Testis (tissue), 3 donors: ENCODE results near the gene MAPRE3. TPM values are rescaled to one million over a fixed set of nuclear protein-coding genes. Genes with fewer than 3 reads are reported as not detected.

Experiments
- DNase-seq: peaks from one replicate; pipeline ENCODE4 v3.0.0-alpha.2; 2019
- H3K27ac ChIP-seq, 2 donors: fragments of 200-600 bp; sonication (generic); one replicate each; pipeline ENCODE4 v1.5.1; 2019
- H3K27me3 ChIP-seq: fragments of 200-600 bp; sonication (generic); one replicate; pipeline ENCODE4 v1.5.1; 2019
- H3K36me3 ChIP-seq: fragments of 200-600 bp; sonication (generic); one replicate; pipeline ENCODE4 v1.5.1; 2017; ENCODE audit warnings: low read depth; ENCODE audit errors: missing control alignments
- H3K4me1 ChIP-seq: fragments of 200-600 bp; sonication (generic); one replicate; pipeline ENCODE4 v1.5.1; 2019
- H3K4me3 ChIP-seq, 2 donors: fragments of 200-600 bp; sonication (generic); one replicate each; pipeline ENCODE4 v1.5.1; 2017 to 2019
- H3K9me3 ChIP-seq: fragments of 200-600 bp; sonication (generic); one replicate; pipeline ENCODE4 v1.5.1; 2017
- POLR2A ChIP-seq: fragments of 450-650 bp; IDR thresholded peaks from one replicate; pipeline ENCODE4 v1.6.1; 2017; ENCODE audit warnings: antibody characterized with exemption, mild to moderate bottlenecking, moderate library complexity
- WGBS, 2 donors: methylation state at CpG; one replicate each; pipeline ENCODE4 v1.1.5; 2018; 5-methylcytosine and 5-hydroxymethylcytosine counted together
- intact Hi-C: fragments of 100-400 bp; cut with DNase I; formaldehyde crosslinking; loops from one replicate; pipeline ENCODE4 v1.15.1; 2023; ENCODE audit warnings: low total_unique reads
- polyA plus RNA-seq: library from polyadenylated mRNA; stranded (reverse); fragments of 350-450 nt; fragmentation: Illumina TruSeq; extraction: RNeasy Lipid Tissue Mini Kit (QIAGEN cat#74804); gene quantifications from one replicate; pipeline ENCODE4 v1.2.3, GENCODE V29; 2014; ENCODE audit warnings: low read depth, low replicate concordance; ENCODE audit not compliant: insufficient read depth
- total RNA-seq, 2 donors: library from RNA; depleted of rRNA; stranded (reverse); fragments of >200 nt; gene quantifications; one replicate each; pipeline ENCODE4 v1.2.3, GENCODE V29; 2016
- TF ChIP-seq, protein P1 (sequence below), 3 experiments: fragments of 450-650 bp in 2 of 3; fragments of 200-600 bp in 1 of 3; sonication (generic) in 1 of 3; IDR thresholded peaks; one replicate each; pipeline ENCODE4 v1.5.1; 2016 to 2019; ENCODE audit warnings: antibody characterized with exemption in 3 of 3, mild to moderate bottlenecking in 2 of 3, moderate library complexity in 1 of 3

MAPRE3 gene
- total and polyA plus RNA-seq, 3 donors from 2014 or later: 31.4 to 112 (median 49.8) TPM

DNA sequence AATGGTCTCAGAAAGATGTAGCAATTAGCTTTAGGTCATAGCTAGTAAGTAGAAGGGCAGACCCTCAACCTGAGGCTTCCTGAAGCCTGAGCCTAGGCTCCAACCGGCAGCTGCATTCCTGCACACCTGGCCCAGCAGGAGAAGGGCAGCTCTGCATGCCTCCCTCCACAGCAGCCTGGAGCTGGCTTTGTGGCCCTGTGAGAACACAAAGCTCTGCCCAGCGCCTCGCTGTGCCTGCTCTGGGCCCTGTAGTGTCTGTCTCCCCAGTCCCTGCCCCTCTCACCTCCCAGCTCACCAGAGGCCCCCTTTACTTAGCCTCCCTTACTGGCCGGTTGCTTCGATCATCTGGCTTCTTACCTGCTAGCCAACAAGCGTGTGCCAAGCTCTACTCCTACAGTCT, 69.0 kb downstream of the MAPRE3 start:
- DNase-seq: no peak
- WGBS, 2 donors: 90 to 94% methylated on average over 6 of the region's 6 CpGs
- Histone ChIP-seq H3K36me3 (no peaks in the 10 kb centered on the region), H3K9me3 (no peaks in the 10 kb centered on the region), H3K27ac (no peak overlapping the region), H3K27me3 (no peaks in the 10 kb centered on the region), H3K4me3 (no peak overlapping the region), H3K4me1 (peaks cover 4% of the 10 kb centered on the region)
- no peak for TF ChIP-seq POLR2A
- TF ChIP-seq, protein P1, sequence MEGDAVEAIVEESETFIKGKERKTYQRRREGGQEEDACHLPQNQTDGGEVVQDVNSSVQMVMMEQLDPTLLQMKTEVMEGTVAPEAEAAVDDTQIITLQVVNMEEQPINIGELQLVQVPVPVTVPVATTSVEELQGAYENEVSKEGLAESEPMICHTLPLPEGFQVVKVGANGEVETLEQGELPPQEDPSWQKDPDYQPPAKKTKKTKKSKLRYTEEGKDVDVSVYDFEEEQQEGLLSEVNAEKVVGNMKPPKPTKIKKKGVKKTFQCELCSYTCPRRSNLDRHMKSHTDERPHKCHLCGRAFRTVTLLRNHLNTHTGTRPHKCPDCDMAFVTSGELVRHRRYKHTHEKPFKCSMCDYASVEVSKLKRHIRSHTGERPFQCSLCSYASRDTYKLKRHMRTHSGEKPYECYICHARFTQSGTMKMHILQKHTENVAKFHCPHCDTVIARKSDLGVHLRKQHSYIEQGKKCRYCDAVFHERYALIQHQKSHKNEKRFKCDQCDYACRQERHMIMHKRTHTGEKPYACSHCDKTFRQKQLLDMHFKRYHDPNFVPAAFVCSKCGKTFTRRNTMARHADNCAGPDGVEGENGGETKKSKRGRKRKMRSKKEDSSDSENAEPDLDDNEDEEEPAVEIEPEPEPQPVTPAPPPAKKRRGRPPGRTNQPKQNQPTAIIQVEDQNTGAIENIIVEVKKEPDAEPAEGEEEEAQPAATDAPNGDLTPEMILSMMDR (IDR thresholded peaks at IDR 0.05): no peak
- intact Hi-C loops: no loop called here

DNA sequence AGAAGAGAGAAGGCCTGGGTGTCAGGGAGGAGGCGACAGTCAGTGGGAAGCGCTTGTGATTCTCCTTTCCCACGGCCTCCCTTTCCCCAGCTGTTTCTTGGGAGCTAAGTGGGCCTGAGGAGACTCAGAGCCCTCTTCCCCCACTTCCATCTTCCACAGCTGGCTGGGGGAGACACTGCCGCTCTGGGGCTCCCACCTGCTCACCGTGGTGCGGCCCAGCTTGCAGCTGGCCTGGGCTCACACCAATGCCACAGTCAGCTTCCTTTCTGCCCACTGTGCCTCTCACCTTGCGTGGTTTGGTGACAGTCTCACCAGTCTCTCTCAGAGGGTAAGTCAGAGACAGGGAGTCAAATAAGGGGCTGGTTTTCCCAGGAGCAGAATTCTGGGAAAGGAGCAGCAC, 69.4 kb downstream of the MAPRE3 start:
- H3K27me3 ChIP-seq: no peaks in the 10 kb centered on the region
- no peak for TF ChIP-seq POLR2A
- TF ChIP-seq, protein P1 (IDR thresholded peaks at IDR 0.05): no peak
- H3K4me1 ChIP-seq: peaks cover 4% of the 10 kb centered on the region
- WGBS, 2 donors: 91 to 99% methylated on average over 7 of the region's 7 CpGs
- intact Hi-C loops: no loop called here
- DNase-seq: no peak
- H3K27ac ChIP-seq: no peak overlapping the region
- no peaks in the 10 kb centered on the region for H3K36me3 ChIP-seq
- no peaks in the 10 kb centered on the region for H3K9me3 ChIP-seq
- H3K4me3 ChIP-seq: no peak overlapping the region

DNA sequence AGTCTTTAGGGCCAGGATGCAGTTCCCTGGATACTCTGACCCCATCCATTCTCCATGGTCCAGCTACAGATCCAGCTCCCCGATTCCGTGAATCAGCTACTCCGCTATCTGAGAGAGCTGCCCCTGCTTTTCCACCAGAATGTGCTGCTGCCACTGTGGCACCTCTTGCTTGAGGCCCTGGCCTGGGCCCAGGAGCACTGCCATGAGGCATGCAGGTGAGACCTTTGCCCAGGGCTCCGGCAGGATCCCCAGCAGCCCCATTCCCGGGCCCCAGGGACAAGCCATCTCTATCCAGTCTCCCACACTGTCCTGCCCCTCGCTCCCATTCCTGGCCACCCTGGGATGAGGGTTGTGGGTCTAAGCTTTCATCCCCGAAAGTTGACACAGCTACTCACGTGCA, 69.8 kb downstream of the MAPRE3 start:
- WGBS, 2 donors: 94 to 95% methylated on average over 7 to 8 of the region's 8 CpGs
- intact Hi-C loops: no loop called here
- H3K36me3 ChIP-seq: no peaks in the 10 kb centered on the region
- H3K4me3 ChIP-seq: no peak overlapping the region
- no peaks in the 10 kb centered on the region for H3K4me1 ChIP-seq
- H3K9me3 ChIP-seq: no peaks in the 10 kb centered on the region
- DNase-seq: no peak
- H3K27ac ChIP-seq: no peak overlapping the region
- no peaks in the 10 kb centered on the region for H3K27me3 ChIP-seq
- TF ChIP-seq POLR2A: no peak
- TF ChIP-seq, protein P1 (IDR thresholded peaks at IDR 0.05): no peak

DNA sequence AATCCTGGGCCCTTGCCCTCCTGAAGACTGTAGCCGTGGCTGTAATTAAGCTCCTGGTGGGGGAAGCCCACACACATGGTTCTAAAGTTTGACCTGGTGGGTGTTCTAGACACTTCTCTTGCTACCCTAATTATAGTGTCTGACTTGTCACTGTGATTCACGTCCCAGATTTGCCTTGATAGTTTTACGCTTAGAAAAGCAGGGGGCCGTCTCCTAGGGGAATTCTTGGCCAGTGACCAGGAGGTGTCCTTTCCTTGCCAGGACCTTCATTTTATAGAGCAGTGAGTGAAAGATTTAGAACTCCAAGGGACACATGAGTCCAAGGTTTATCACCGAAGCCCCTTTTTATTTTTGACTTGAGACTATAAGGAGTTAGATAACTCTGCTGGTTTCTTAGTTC, 71.3 kb downstream of the MAPRE3 start:
- 41 to 45% methylated on average over 5 of the region's 5 CpGs for WGBS, 2 donors
- Histone ChIP-seq H3K9me3 (no peaks in the 10 kb centered on the region), H3K27me3 (no peaks in the 10 kb centered on the region), H3K36me3 (no peaks in the 10 kb centered on the region), H3K4me1 (no peaks in the 10 kb centered on the region), H3K4me3 (no peak overlapping the region), H3K27ac (no peak overlapping the region)
- intact Hi-C loops: no loop called here
- no peak for DNase-seq
- no peak for TF ChIP-seq POLR2A
- TF ChIP-seq, protein P1 (IDR thresholded peaks at IDR 0.05): no peak

DNA sequence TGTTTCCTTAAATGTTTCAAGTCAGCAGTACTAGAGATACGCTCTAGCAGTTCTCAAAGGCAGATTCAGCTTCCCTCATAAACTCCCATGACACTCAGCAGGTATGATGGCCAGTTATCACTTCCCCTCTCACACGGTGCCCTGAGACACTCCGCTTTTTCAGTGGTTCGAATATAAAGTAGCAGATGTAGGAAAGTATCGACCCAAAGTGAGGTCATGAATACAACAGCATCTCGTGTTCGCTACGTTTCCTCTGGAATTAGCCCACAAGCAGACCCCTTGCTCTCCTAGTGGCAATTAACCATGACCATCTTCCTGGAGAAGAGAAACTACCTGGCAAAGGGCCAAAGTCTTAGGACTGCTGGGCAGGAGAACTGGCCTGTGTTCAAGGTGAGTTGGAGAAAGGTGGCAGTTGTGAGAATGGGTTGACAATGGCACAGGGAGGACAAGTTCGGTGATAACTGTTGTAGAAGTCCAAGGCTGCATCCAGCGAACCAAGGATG, 71.8 kb downstream of the MAPRE3 start:
- no peak for DNase-seq
- intact Hi-C loops: no loop called here
- Histone ChIP-seq H3K4me3 (no peak overlapping the region), H3K27me3 (no peaks in the 10 kb centered on the region), H3K9me3 (no peaks in the 10 kb centered on the region), H3K27ac (no peak overlapping the region), H3K36me3 (no peaks in the 10 kb centered on the region), H3K4me1 (no peaks in the 10 kb centered on the region)
- WGBS, 2 donors: 60 to 62% methylated on average over 10 of the region's 10 CpGs
- no peak for TF ChIP-seq POLR2A
- TF ChIP-seq, protein P1 (IDR thresholded peaks at IDR 0.05): no peak
